Peyer's patch (tissue), 4 donors: ENCODE results near the gene TRPC1.

Experiments used
- POLR2A ChIP-seq, 2 donors: fragments of 450-650 bp; IDR thresholded peaks; one replicate each; pipeline ENCODE4 v1.5.1; 2017; ENCODE audit warnings: antibody characterized with exemption in 2 of 2, mild to moderate bottlenecking in 2 of 2, moderate library complexity in 2 of 2
- TF ChIP-seq, protein P1 (sequence below), 6 experiments: fragments of 450-650 bp in 4 of 6; fragments of 200-600 bp in 2 of 6; sonication (generic) in 1 of 6; IDR thresholded peaks; one replicate each; pipeline ENCODE4 v1.5.1; 2017 to 2019; ENCODE audit warnings: antibody characterized with exemption in 6 of 6, mild to moderate bottlenecking in 3 of 6, moderate library complexity in 1 of 6

DNA sequence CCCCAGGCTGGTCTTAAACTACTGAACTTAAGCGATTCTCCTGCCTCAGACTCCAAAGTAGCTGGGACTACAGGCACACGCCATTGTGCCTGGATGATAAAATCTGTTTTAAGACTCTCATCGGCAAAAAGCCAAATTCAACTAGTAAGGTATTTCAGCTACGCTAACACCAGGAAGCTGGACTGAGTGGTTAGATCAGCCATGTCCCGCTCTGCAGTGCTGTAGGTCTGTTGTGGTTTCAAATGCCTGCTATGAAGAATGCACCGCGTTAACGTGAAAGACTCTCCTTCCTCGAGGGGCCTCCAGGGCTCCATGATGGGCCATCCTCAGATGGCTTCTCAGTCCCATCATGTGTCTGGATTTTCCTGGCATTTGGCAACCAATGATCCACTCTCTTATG, 94.8 kb downstream of the TRPC1 start:
- TF ChIP-seq, protein P1, sequence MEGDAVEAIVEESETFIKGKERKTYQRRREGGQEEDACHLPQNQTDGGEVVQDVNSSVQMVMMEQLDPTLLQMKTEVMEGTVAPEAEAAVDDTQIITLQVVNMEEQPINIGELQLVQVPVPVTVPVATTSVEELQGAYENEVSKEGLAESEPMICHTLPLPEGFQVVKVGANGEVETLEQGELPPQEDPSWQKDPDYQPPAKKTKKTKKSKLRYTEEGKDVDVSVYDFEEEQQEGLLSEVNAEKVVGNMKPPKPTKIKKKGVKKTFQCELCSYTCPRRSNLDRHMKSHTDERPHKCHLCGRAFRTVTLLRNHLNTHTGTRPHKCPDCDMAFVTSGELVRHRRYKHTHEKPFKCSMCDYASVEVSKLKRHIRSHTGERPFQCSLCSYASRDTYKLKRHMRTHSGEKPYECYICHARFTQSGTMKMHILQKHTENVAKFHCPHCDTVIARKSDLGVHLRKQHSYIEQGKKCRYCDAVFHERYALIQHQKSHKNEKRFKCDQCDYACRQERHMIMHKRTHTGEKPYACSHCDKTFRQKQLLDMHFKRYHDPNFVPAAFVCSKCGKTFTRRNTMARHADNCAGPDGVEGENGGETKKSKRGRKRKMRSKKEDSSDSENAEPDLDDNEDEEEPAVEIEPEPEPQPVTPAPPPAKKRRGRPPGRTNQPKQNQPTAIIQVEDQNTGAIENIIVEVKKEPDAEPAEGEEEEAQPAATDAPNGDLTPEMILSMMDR (IDR thresholded peaks at IDR 0.05), result no peak
- TF ChIP-seq POLR2A (IDR thresholded peaks at IDR 0.05), result no peak
